GM18858 (cell line): ENCODE measurements around the gene SPG7.

Source experiments
- ATAC-seq: cut with Tn5 transposase; IDR thresholded peaks from one replicate; pipeline ENCODE4 v1.9.1; 2021; ENCODE audit not compliant: unreplicated experiment

Gene SPG7

DNA sequence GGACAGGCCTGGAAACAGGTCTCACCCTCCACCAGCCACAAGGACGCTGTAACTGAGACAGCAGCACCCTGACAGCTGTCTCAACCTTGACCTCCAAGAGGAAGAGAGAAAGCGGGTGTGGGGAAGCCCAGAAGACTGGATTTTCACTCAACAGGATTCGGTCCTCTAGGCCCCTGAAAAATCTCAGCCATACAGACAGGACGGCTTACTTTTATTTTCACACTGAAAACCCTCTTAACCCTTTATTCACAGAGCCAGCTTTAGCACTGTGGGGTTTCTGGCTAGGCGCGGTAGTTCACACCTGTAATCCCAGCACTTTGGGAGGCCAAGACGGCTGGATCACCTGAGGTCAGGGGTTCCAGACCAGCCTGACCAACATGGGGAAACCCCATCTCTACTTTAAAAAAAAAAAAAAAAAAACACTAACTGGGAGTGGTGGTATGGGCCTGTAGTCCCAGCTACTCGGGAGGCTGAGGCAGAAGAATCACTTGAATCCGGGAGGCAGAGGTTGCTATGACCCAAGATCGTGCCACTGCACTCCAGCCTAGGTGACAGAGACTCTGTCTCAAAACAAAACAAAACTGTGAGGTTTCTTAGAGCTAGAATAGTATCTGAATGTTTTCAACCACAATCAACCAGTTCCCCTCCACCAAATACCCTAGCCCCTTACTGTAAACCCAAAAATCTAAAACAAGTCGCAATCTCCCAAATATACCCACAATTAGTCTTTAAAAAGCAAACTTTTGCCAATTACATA is 23.1 kb upstream of the SPG7 start:
- ATAC-seq, result no peak

DNA sequence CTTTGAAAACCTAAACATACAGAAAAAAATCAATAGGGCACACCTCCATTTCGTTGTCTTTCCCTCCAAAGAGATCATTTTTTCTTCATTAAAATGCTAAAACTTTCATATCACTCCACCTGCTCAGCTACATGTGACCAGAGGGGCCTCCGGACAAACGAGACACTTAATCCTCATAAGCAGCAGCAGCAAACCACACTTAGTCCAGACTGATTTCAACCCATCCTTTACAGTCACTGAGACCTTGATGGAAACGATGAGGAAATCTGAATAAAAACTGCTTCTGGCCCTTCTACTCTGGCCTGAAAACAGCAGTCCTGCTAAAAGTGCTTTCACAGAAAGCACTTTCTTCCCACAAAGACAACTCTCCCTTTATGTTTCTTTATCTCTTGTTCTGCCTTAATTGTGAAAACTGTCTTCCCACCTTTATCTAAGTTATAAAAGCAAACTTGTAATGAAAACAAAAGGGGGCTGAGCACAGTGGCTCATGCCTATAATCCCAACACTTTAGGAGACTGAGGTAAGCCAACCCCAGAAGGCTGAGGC is 22.4 kb upstream of the SPG7 start:
- ATAC-seq, result no peak

DNA sequence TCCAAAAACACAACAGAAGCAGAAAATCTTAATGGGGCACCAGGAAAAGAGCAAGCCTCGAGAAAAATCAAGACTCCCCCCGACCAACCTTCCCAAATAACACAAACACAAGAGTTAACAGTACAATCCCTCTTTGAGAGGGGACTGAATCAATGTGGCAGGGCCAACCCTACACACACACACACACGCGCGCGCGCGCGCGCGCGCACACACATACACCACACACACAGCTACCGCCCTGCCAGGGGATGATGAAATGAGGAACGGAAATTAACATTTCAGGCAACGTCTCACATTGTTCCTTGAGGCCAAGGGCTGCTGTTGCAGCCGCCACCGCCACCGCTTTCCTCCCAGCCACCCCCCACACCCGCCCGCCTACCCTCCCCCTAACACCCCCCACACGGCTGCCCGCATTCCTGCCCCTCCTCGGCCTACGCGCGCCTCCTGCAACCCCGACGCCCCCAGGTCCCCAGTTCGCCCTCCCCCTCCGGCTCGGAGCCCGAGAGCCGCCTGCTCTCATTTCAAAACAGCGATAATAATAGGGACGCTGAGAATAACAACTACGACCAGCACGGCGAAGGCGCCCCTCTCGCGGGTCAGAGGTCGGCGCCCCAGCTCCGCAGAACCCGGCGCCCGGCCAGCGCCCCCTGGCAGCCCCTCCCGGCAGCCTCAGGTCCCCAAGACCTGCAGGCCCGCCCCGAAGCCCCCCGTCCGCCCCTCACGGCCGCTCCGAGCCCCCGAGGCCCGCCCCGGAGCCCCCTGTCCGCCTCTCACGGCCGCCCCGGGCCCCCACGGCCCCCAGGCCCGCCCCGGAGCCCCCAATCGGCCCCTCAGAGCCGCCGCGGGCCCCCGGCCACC is 18.9 kb upstream of the SPG7 start:
- ATAC-seq, result no peak

DNA sequence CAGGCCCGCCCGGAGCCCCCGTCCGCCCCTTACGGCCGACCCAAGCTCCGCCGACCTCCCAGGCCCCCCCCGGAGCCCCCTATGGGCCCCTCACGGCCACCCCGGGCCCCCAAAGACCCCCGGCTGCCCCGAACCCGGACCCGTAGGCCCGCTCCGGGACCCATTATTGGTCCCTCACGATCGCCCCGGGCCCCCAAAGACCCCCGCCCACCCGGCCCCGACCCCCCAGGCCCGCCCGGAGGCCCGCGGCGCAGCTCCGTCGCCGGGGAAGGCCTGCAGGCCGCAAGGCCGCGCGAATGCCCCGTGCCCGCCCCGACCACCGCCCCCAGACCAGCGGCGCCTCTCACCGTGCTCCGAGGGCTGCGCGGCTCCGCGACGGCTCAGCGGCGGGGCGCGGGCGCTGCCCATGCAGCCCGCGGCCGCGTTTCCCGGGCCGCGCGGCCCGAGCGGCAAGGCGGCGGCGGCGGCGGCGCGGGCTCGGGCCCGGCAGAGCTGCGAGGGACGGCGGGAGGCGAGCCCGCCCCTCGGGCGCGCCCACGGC is 18.2 kb upstream of the SPG7 start:
- no peak for ATAC-seq

DNA sequence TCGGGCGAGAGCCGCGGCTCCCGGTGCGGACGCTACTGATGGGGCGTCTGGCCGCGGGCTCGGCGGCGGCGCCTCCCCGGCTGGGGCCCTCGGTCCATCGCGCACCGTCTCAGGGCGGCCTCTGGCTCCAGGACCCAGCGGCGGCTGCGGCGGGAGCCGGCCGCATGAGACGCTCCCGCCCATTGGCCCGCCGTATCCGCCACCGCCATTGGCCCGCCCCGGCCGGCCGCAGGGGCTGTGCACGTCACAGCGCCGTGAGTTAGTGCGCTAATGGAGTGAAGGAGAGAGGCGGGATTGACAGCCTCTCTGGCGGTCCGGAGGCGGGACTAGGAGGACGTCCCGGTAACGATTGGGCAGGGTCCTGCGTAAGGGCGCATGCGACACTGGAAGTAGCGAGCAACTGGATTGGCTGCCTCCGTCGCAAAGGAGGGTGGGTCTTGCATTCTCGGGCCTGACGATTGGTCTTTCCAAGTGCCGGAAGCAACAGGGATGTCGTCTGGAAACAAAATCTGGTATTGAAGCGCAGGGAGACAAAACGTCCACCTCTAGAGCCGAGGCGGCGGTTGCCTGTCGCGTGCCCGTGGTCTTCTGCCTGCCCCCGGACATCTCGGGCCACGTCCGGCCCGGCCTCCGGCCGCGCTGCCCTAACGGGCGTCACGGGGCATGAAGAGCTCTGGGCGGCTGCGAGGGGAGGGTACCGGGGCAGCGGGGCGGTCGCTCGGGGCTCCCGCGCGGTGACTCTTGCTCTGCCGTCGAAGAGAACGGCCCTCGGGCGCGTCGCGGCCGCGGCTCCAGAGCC is 17.6 kb upstream of the SPG7 start, which contains the start of gene ANKRD11:
TSS of gene ANKRD11 (minus strand) at position 123 of the 799 bp plus-strand sequence. CDS start 173,542 bp downstream, outside the sequence.
- ATAC-seq, result peak; percentile 73

DNA sequence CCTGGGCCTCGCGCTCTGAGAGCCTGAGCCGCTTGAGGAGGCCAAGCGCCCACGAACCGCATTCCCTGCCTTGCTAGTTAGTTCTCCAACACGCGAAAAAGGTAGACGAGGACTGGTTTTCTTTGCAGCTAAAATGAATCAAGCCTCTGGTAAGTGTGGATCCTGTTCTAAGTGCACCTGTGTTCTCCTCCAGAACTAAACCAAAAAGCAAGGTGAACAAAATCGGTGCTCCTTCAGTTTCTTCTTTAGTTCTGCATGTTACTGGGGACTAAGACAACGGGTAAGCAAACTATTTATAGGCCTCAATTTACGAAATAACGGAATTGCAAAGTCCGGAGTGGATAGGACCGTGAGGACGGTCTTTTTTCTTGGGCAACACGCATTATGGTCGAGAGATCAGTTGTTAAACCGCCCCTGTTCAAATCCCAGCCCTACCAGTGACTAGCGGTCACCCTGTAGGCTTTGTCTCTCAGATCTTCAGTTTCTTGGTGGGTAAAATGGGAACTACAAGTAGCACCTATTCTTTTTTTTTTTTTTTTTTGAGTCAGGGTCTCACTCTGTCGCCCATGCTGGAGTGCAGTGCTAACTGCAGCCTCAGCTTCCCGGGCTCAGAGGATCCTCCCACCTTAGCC is 16.8 kb upstream of the SPG7 start:
- ATAC-seq, result no peak

DNA sequence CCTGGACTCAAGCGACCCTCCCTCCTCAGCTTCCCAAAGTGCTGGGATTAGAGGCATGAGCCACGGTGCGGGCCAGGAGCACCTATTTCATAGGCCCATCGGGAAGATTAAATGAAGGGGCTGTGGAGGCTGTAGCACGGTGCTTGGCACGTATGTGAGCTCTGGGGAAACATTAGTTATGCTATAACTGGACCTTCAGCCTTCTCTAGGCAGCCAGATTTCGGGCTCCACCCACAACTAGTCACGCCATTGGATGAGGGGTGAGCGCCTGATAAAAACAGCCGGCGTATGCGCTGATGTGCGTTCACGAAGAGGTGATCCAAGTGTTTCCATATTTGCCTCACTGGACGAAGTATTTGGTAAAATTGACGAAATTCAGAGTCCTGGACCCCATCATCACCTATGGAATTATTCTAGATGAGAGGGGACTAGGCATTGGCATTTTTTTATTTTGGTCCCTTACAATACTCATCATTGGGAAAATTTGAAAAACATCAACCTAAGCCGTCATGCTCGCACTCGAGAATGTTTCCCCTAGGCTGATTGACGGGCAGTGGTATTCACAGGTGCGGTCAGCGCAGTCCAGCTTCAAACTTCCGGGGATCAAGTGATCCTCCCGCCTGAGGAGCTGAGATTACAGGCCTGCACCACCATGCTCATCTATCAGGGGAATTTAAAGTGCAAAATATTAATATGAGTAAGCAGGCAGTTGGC is 16.1 kb upstream of the SPG7 start:
- no peak for ATAC-seq

DNA sequence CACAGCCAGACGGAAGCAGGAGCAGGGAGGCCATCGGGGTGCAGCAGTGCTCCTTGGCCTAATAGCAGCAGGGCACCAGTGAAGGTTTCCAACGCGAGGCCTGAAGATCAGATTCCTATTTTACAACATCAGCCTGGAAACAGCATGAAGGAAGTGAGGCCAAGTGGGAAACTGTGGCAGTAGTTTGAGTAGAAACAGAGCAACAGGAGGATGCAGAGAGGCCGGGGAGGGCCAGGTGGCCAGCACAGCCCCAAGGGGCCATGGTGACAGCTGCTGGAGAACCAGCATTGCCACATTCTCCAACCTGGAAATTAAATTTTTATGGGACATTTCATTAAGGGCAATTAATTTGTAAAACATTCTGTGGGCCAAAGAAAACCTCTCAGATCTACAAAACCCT is 14.4 kb upstream of the SPG7 start:
- ATAC-seq, result no peak

DNA sequence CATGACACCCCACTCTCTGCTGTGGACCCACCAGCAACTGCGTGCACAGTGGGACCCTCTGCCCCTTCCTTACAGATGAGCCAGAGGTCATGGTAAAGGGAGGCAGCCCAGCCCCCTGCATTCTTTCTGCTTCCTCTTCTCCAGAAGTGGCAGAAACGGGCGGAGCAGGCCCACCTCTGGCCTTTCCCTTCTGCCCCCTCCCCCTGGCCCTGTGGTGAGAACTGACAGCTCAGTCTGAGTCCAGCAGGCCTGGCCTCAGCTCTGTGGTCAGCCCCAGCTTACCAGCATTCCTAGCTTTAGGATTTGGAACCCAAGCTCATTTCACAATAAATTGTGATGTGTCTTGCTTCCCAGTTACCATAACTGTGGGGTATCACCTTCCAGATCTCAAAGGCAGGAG is 13.1 kb upstream of the SPG7 start:
- ATAC-seq, result no peak

DNA sequence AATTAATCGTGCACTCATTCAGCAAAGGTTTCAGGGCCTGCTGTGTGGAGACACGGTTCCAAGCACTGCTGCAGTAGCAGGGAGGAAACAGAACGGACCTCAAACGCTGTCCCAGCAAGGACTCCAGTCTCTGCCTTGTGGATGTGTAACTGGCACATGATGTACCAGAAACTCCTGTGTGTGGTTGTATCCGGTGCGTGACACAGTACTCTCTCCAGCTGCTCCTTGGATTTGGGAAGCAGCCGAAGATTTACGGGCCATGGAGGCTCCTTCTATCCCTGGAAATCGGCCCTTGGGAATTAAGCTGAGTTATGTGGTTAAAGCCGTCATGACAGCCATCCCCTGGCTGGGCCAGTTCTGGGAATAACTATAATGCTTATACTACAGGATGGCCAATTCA is 9.4 kb upstream of the SPG7 start:
- ATAC-seq, result no peak

DNA sequence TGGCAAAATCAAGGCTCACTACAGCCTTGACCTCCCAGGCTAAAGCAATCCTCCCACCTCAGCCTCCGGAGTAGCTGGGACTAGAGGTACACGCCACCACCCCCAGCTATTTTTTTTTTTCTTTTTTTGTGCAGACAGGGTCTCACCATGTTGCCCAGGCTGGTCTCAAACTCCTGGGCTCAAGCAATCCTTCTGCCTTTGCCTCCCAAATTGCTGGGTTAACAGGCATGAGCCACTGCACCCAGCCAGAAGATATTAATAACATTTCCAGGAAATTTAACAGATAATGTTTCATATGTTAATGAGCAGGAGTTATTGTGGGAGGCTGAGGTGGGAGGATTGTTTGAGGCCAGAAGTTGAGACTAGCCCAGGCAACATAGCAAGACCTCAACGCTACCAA is 8.4 kb upstream of the SPG7 start:
- ATAC-seq, result no peak

DNA sequence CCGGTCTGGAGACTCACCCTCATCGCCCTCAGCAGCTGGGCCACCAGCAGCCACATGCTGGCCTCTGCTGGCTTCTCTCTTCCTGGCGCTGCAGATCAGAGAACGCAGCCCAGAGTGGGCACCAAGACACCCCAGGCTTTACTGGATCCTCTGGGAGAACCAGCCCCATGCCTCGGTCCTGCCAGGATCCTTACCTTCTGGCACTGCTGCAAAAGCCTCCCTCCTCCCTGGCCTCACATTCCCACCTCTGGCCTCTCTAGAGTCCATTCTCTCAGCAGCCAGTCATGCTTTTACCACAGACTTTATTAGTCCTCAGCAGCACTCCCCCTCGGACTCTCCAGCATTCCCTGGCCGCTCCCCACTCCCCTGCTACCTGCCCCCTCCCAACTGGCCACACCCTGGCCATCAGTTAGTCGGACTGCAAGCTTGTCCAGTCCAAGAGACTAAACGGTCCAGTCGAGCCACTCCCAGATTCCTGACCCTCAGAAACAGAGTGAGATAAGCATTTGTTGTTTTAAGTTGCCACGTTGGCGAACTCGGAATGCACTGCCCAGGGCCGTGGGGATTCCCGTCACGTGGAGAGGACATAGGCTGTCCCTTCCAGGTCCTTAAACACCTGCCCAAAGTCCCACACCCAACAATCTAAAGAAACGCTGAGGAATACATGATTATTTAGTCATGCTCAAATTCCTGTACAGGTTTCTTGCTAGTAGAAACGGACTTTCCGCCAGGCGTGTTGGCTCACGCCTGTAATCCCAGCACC is 5.9 kb upstream of the SPG7 start:
- no peak for ATAC-seq

DNA sequence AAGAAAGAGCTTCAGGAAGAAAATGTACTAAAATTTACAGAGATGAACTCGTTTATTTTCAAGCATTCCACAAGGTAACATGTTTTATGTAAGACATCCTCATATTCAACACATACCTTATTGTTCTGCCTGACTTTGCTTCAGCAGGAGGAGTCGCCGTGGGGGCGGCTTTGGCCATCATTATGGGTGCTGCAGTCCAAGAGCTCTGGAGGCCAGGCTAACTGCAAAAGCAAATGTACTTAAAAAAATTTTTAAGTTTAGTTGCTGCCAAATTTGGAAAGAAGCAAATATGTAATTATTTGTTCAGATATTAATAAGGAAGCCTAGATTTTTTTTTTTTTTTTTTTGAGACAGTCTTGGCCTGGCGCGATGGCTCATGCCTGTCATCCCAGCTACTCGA is 4.1 kb upstream of the SPG7 start:
- no peak for ATAC-seq

DNA sequence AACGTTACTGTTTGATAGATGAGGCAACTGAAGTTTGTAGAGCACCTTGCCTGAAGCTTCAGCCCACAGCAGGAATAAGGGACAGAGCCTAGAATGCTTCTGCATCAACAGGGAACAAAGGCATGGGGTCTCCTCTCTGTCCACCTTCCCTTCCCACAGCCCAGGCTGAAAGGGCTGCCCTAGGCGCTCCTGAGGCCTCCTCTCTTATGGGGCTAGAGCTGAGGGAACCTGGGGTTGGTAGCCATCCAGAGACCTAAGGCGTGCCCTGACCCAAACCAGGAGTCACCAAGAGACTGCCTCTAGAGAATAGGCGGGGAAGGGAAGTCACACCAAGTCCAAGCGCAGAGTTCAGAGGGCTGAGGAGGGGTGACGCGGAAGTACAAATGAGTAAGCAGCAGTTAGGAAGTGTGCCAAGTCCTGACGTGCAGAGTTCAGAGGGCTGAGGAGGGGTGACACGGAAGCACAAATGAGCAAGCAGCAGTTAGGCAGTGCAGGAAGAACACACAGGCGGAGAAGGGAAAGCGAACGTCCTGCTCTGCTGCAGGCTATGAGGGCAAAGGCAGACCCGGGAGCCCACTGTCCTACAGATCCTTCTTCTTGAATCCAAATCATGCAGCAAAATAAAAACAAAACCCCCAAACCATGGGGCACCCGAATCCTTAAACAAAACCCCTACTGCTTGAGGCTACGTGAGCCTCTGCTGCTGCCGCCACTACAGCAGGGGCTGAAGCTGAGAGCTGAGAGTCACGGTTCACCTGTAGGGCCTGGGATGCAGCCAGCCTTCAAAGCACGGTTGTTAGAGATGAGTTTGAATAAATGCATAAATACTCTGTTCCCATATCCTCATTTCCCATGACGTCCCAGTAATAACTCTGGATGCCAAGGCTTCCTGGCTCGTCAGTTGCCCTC is 2.7 kb upstream of the SPG7 start:
- ATAC-seq, result peak; percentile 48

DNA sequence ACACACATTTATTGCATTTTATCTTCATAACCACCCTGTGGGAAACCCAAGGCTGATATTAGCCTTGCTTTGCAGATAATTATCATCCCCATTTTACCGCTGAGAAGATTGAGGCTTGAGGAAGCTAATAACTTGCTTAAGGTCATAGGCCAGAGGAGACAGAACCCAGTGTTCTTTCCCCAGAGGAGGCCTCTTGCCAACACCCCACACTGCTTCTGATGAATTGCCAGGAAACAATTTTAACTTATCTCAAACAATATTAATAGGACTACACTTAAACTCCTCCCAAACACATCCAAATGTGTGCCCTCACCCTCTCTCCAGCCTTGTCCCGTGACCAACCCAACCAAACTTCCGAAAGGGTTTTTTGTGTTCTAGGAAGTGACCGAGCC is 2.1 kb upstream of the SPG7 start:
- no peak for ATAC-seq

DNA sequence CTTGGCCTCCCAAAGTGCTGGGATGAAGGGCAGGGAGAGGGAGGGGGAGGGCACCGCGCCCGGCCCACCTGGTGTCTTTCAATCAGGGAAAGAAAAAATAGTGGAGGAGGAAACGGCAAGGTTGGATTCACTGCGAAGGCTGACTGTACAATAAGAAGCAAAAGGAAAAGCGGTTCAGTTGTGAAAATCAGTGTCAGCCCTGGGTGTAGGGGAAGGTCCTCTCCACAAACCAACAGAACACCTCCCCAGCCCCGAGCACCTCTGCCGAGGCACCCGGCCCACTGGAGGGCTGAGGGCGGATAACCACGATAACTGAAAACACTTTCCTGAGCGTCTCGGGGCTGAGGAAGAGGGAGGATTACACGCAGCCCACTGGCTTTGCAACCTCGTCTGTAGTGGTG is 1.4 kb upstream of the SPG7 start:
- no peak for ATAC-seq

DNA sequence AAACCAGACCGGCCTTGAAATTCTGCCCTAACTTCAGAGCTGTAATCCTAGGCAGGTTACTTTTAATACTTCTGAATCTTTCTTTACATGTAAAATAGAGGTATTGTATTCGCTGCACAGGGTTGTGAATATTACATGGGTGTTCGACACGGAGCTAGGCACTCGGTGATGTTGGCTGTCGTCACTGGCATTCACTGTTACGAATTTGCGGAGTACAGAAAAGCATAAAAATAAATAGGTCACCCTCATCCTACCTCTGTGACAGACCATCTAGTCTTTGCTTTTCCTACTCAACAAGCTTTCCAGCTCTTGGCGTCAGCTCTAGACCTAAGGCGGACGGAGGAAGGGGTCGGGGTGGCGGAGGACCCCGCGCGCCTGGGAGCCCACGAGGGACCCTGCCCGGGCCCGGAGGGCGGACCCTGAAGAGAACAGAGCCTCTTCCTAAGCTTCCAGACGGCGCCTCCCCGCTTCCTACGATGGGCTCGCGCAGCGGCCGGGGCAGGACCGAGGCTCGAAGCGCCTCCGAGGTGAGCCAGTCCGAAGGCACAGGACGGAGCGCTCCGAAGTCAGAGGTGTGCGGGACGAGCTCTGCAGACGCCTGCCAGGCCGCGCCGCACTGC is 879 bp upstream of the SPG7 start:
- ATAC-seq, result no peak

DNA sequence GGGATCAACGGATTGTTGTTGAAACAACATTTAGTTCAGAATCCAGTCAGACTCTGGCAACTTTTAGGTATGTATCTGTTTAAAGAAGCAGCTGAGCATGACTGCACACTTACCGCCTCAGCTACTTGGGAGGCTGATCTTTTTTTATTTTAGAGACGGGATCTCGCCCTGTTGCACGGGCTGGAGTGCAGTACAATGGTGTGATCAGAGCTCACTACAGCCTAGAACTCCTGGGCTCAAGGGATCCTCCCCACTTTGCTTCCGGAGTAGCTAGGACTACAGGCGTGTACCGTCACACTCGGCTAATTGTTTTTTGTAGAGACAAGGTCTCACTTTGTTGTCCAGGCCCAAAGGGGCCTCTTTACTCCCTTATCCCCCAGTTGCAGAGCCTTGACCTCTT is 2.3 kb downstream of the SPG7 start:
- ATAC-seq, result no peak
